SK-N-SH treated with all-trans-retinoic acid at 6 μM for 48 hours (cell line): ENCODE data around the gene ZBTB7C.

Source experiments
- ARNTL ChIP-seq: fragments of 450-650 bp; formaldehyde crosslinking; IDR thresholded peaks from 2 replicates; pipeline ENCODE4 v1.5.0; 2020; ENCODE audit warnings: low read depth, mild to moderate bottlenecking, moderate library complexity, borderline replicate concordance
- BACH2 ChIP-seq: fragments of 250-450 bp; sonication (Bioruptor Pico); IDR thresholded peaks from 2 replicates; pipeline ENCODE4 v1.9.0; 2021; ENCODE audit warnings: mild to moderate bottlenecking, borderline replicate concordance
- CREB5 ChIP-seq: fragments of 250-450 bp; sonication (Bioruptor Pico); IDR thresholded peaks from 2 replicates; pipeline ENCODE4 v1.5.1; 2020; ENCODE audit warnings: low read depth, mild to moderate bottlenecking, moderate library complexity
- CSDC2 ChIP-seq: fragments of 250-450 bp; sonication (Bioruptor Pico); IDR thresholded peaks from 2 replicates; pipeline ENCODE4 v1.5.0; 2020; ENCODE audit warnings: mild to moderate bottlenecking, moderate library complexity
- ESRRG ChIP-seq: fragments of 250-450 bp; sonication (Bioruptor Pico); IDR thresholded peaks from 2 replicates; pipeline ENCODE4 v1.6.1; 2021; ENCODE audit warnings: mild to moderate bottlenecking
- ISL1 ChIP-seq: fragments of 250-450 bp; sonication (Bioruptor Pico); IDR thresholded peaks from 2 replicates; pipeline ENCODE4 v2.1.2; 2022; ENCODE audit warnings: mild to moderate bottlenecking, moderate library complexity
- OSR1 ChIP-seq: fragments of 250-450 bp; sonication (Bioruptor Pico); IDR thresholded peaks from 2 replicates; pipeline ENCODE4 v1.8.0; 2022; ENCODE audit warnings: moderate library complexity, mild to moderate bottlenecking, inconsistent platforms
- PATZ1 ChIP-seq: fragments of 250-450 bp; sonication (Bioruptor Pico); IDR thresholded peaks from 2 replicates; pipeline ENCODE4 v1.8.0; 2020; ENCODE audit warnings: mild to moderate bottlenecking, moderate library complexity, borderline replicate concordance
- POU6F1 ChIP-seq: fragments of 250-450 bp; sonication (Bioruptor Pico); IDR thresholded peaks from 2 replicates; pipeline ENCODE4 v1.8.0; 2021; ENCODE audit warnings: low read depth, mild to moderate bottlenecking, moderate library complexity, borderline replicate concordance
- PPARA ChIP-seq: fragments of 250-450 bp; sonication (Bioruptor Pico); IDR thresholded peaks from 2 replicates; pipeline ENCODE4 v1.5.0; 2020; ENCODE audit warnings: mild to moderate bottlenecking, borderline replicate concordance
- RARB ChIP-seq: fragments of 250-450 bp; sonication (Bioruptor Pico); IDR thresholded peaks from 2 replicates; pipeline ENCODE4 v1.8.0; 2021; ENCODE audit warnings: mild to moderate bottlenecking, moderate library complexity
- TOX ChIP-seq: fragments of 250-450 bp; sonication (Bioruptor Pico); IDR thresholded peaks from 2 replicates; pipeline ENCODE4 v1.8.0; 2021; ENCODE audit warnings: mild to moderate bottlenecking, moderate library complexity, borderline replicate concordance
- ZNF565 ChIP-seq: fragments of 450-650 bp; formaldehyde crosslinking; conservative IDR thresholded peaks from 2 replicates; pipeline ENCODE4 v1.5.0; 2020; ENCODE audit warnings: low read depth, mild to moderate bottlenecking, moderate library complexity

GRCh38 chr18:48009116-48009745, 400.0 kb downstream of the ZBTB7C start:
- no peak for TF ChIP-seq ARNTL
- no peak for TF ChIP-seq CREB5 (CRISPR knock-in tag)
- TF ChIP-seq ZNF565 (CRISPR knock-in tag) = no peak
- TF ChIP-seq ISL1 (CRISPR knock-in tag) = no peak
- no peak for TF ChIP-seq OSR1 (CRISPR knock-in tag)
- TF ChIP-seq CSDC2 (CRISPR knock-in tag) = no peak
- TF ChIP-seq PATZ1 (CRISPR knock-in tag) = no peak
- TF ChIP-seq TOX (CRISPR knock-in tag) = no peak
- no peak for TF ChIP-seq POU6F1 (CRISPR knock-in tag)
- no peak for TF ChIP-seq ESRRG (CRISPR knock-in tag)
- no peak for TF ChIP-seq PPARA (CRISPR knock-in tag)
- no peak for TF ChIP-seq RARB (CRISPR knock-in tag)
- TF ChIP-seq BACH2 (CRISPR knock-in tag) = no peak
